K562 (cell line): Measurements from ENCODE around the gene SHISA8. TPM values are rescaled to one million over a fixed set of nuclear protein-coding genes. Genes with fewer than 3 reads are reported as not detected.

Experiments
- ATAC-seq: fragments of 200-7000 bp; cut with Tn5 transposase; 3 replicates; pipeline ENCODE4 v1.9.1; 2020; ENCODE audit warnings: moderate library complexity
- BruUV-seq: library from RNA; stranded (reverse); fragments of 400-500 nt; replicated peaks from 2 replicates; lab custom pipeline; 2021; lab: Mats Ljungman, UMichigan
- CTCF ChIA-PET: fragments of 300-600 bp; formaldehyde crosslinking; extraction: SDS; loops from one replicate; lab custom pipeline; 2021; ENCODE audit warnings: low intra/inter-chr PET ratio; lab: Yijun Ruan, JAX
- POLR2A ChIA-PET: fragments of 300-600, 350-650 bp; sonication (Branson Sonifier 250); formaldehyde crosslinking; extraction: SDS; loops from one replicate; lab custom pipeline; 2021; ENCODE audit warnings: antibody characterized with exemption, inconsistent platforms; lab: Yijun Ruan, JAX
- DNase-seq, 4 experiments: peaks; one replicate each; pipeline versions ENCODE4 v3.0.0 to v3.0.0-alpha.2; 2011 to 2018; ENCODE audit warnings: low spot score in 3 of 4, mixed read lengths in 3 of 4; ENCODE audit errors: extremely low read depth in 1 of 4
- FAIRE-seq: peaks from 2 replicates; lab custom pipeline; 2011; peaks lifted over from hg19 to GRCh38; lab: Jason Lieb, UNC
- H2AFZ ChIP-seq: 2 replicates; pipeline ENCODE4 v1.6.0; 2011; ENCODE audit warnings: low read depth, low read length, control low read depth, inconsistent platforms
- H3K27ac ChIP-seq: fragments of 200-600 bp; 3 replicates; pipeline ENCODE4 v1.8.0; 2011; ENCODE audit warnings: low read depth, mild to moderate bottlenecking, control low read depth, inconsistent platforms, low read length, moderate library complexity, mixed read lengths; ENCODE audit errors: extremely low read depth
- H3K27me3 ChIP-seq, 2 experiments: fragments of 300-600 bp in 1 of 2; 2 replicates in 1 of 2; 3 replicates in 1 of 2; pipeline versions ENCODE4 v1.6.0 to v1.8.0; 2011; ENCODE audit warnings: inconsistent platforms in 2 of 2, low read length in 2 of 2, mild to moderate bottlenecking in 1 of 2, mixed read lengths in 1 of 2, moderate library complexity in 1 of 2; ENCODE audit not compliant: control insufficient read depth in 2 of 2, insufficient read depth in 2 of 2
- H3K36me3 ChIP-seq: fragments of 300-600 bp; 3 replicates; pipeline ENCODE4 v1.8.0; 2011; ENCODE audit warnings: mild to moderate bottlenecking, low read length, inconsistent platforms; ENCODE audit not compliant: control insufficient read depth, insufficient read depth
- H3K4me1 ChIP-seq, 2 experiments: fragments of 200-600 bp in 1 of 2; replicated peaks in 1 of 2; 2 replicates in 1 of 2; 3 replicates in 1 of 2; pipeline versions ENCODE4 v1.5.1 to v1.8.0; 2011; ENCODE audit warnings: inconsistent platforms in 2 of 2, low read length in 2 of 2, mild to moderate bottlenecking in 1 of 2, mixed read lengths in 1 of 2, moderate library complexity in 1 of 2; ENCODE audit not compliant: control insufficient read depth in 2 of 2, insufficient read depth in 2 of 2
- H3K4me2 ChIP-seq: 2 replicates; pipeline ENCODE4 v1.6.1; 2011; ENCODE audit warnings: low read length, control low read depth, inconsistent platforms, mixed read lengths; ENCODE audit not compliant: insufficient read depth
- H3K4me3 ChIP-seq: fragments of 200-600 bp; sonication (generic), shearing (Covaris generic); 2 replicates; pipeline ENCODE4 v1.5.1; 2016; ENCODE audit warnings: control low read depth, inconsistent platforms
- H3K79me2 ChIP-seq: fragments of 200-600 bp; 3 replicates; pipeline ENCODE4 v1.8.0; 2011; ENCODE audit warnings: low read length, inconsistent platforms; ENCODE audit not compliant: control insufficient read depth, insufficient read depth
- H3K9ac ChIP-seq, 2 experiments: 2 replicates each; pipeline versions ENCODE4 v1.6.0 to v1.6.1; 2011; ENCODE audit warnings: low read depth in 2 of 2, low read length in 2 of 2, control low read depth in 1 of 2, inconsistent platforms in 1 of 2, mild to moderate bottlenecking in 1 of 2, mixed read lengths in 1 of 2; ENCODE audit not compliant: insufficient read depth in 1 of 2
- H3K9me1 ChIP-seq: one replicate; pipeline ENCODE4 v1.6.0; 2011; ENCODE audit warnings: inconsistent platforms, mild to moderate bottlenecking, low read length, moderate library complexity; ENCODE audit not compliant: control insufficient read depth, insufficient read depth
- H3K9me3 ChIP-seq: replicated peaks from 2 replicates; pipeline ENCODE4 v1.5.1; 2011; ENCODE audit warnings: low read depth, low read length, inconsistent platforms; ENCODE audit not compliant: control insufficient read depth, insufficient read depth
- H4K20me1 ChIP-seq: replicated peaks from 2 replicates; pipeline ENCODE4 v1.6.1; 2011; ENCODE audit warnings: low read length, inconsistent platforms, mixed read lengths; ENCODE audit not compliant: control insufficient read depth, insufficient read depth
- MTA2 ChIP-seq: fragments of 450-650 bp; IDR thresholded peaks from 2 replicates; pipeline ENCODE4 v1.6.1; 2016; ENCODE audit warnings: low read depth
- WGBS: fragments of 100-300 bp; shearing (Covaris generic); methylation state at CpG from one replicate; pipeline ENCODE4 v1.1.6; 2016; ENCODE audit warnings: low coverage, mixed read lengths; ENCODE audit not compliant: insufficient coverage; ENCODE audit errors: missing lambda C conversion rate; 5-methylcytosine and 5-hydroxymethylcytosine counted together
- in situ Hi-C: fragments of 300-500 bp; cut with MboI; formaldehyde crosslinking; loops from 4 replicates; pipeline ENCODE4 v1.15.0; 2018; ENCODE audit warnings: inconsistent platforms, mixed read lengths
- intact Hi-C: fragments of 100-400 bp; cut with micrococcal nuclease; formaldehyde crosslinking; loops from 2 replicates; pipeline ENCODE4 v1.14.2; 2022
- polyA plus RNA-seq, 8 experiments: library from polyadenylated mRNA; depleted of rRNA in 4 of 8; stranded (reverse) in 5 of 8; unstranded in 3 of 8; fragments of >200 nt; fragmentation: Nextera tagmentation in 2 of 8; fragmentation: Illumina TruSeq in 1 of 8; extraction: Ambion mirVana in 2 of 8; extraction: Trizol in 1 of 8; gene quantifications; 2 replicates each; pipeline versions ENCODE4 v1.2.1 to v1.2.3, GENCODE V29; 2011 to 2014; ENCODE audit warnings: inconsistent platforms in 1 of 8, missing spikeins in 1 of 8
- total RNA-seq, 7 experiments: library from RNA; depleted of rRNA in 6 of 7; stranded (reverse); fragments of >200 nt in 6 of 7; fragmentation: Illumina TruSeq in 2 of 7; extraction: Trizol in 2 of 7; gene quantifications; 2 replicates each; pipeline versions ENCODE4 v1.2.1 to v1.2.3, GENCODE V29; 2011 to 2021; ENCODE audit warnings: low replicate concordance in 1 of 7

The SHISA8 gene
- total and polyA plus RNA-seq, 9 of the 15 experiments (the other 6 are each of a cell fraction or from before 2014, with no cell fraction given) = 0.07 to 3.3 (median 1.1) TPM; not detected in 4

DNA sequence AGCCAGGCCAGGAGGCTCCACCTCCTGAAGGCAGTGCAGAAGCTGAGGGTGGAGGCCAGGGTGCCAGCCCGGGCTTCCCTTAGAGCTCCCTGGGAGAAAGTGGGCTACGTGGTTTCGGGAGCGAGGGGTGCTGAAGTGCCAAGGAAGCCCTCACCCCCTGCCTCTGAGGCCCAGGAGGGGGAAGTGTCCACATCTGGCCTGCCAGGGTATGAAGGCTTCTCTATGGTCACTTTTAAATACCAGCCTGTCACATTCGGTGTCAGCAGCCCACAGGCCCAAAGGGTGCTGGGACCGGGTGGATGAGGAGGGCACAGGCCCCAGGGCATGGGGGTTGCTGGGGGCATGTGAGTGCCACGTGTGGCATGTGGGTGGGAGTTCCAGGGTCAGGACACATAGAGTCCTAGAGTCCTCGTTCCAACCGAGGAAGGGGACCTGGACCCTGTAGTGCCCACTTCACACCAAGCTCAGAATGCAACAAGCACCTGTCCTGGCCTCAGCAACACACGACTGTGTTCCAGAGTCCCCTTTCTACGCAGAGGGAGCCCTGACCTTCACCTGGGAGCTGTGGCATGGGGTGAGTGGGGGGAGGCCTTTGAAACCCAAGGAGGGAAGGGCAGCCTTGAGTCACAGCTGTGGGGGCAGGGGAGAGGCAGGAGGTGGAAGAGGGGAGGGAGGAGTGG is 1.7 kb downstream of the SHISA8 start:
- WGBS = 62% methylated on average over 10 of the region's 11 CpGs
- peaks cover 10% of the 10 kb centered on the region; the same call in 1 of the 2 replicates for H4K20me1 ChIP-seq
- H3K36me3 ChIP-seq = no peaks in the 10 kb centered on the region
- no peaks in the 10 kb centered on the region for H3K9me1 ChIP-seq
- no peak overlapping the region for H3K4me3 ChIP-seq
- no TSS peak for BruUV-seq
- DNase-seq = no peak
- H3K79me2 ChIP-seq = no peaks in the 10 kb centered on the region
- no peak for ATAC-seq
- no peak overlapping the region for H3K4me2 ChIP-seq
- no peak for TF ChIP-seq MTA2
- 0 out of 5 replicates have a peak, but pooled peaks cover 0 to 4% of the 10 kb centered on the region in 2 experiments for H3K27me3 ChIP-seq
- FAIRE-seq = no peak
- POLR2A ChIA-PET = interaction anchor here (0.6 to 2.2 kb wide), 2 partner anchors 28 to 47 kb away, joined by 4 to 7 read pairs; no protein-coding TSS in a partner anchor
- intact Hi-C loops = no loop called here
- CTCF ChIA-PET = no interaction called here
- H3K4me1 ChIP-seq = peaks cover 6 to 43% of the 10 kb centered on the region in 2 experiments; a peak in 3 of 5 replicates
- in situ Hi-C loops = no loop called here
- no peak overlapping the region for H2AFZ ChIP-seq
- no peak overlapping the region for H3K27ac ChIP-seq
- no peaks in the 10 kb centered on the region for H3K9me3 ChIP-seq
- H3K9ac ChIP-seq = no peak overlapping the region

GRCh38 chr22:41912338-41913039 is 2.4 kb downstream of the SHISA8 start:
- Histone ChIP-seq H3K4me3 (no peak overlapping the region), H4K20me1 (peaks cover 17% of the 10 kb centered on the region; the same call in 1 of the 2 replicates), H3K9ac (peak overlapping the region in 1 of 2 experiments; percentile 58; a peak in 1 of 4 replicates), H3K27me3 (0 out of 5 replicates have a peak, but pooled peaks cover 0 to 4% of the 10 kb centered on the region in 2 experiments), H3K9me1 (no peaks in the 10 kb centered on the region), H3K4me2 (no peak overlapping the region), H3K4me1 (peaks cover 2 to 36% of the 10 kb centered on the region in 2 experiments; a peak in 3 of 5 replicates), H3K27ac (no peak overlapping the region), H3K9me3 (no peaks in the 10 kb centered on the region), H3K36me3 (peaks cover under 1% of the 10 kb centered on the region; the same call in 1 of the 3 replicates), H3K79me2 (no peaks in the 10 kb centered on the region), H2AFZ (no peak overlapping the region)
- in situ Hi-C loops (no loop called here), intact Hi-C loops (no loop called here)
- BruUV-seq = TSS peak; percentile 43
- ChIA-PET POLR2A (interaction anchor here (0.6 to 2.2 kb wide), 2 partner anchors 27 to 481 kb away, joined by 3 to 7 read pairs; no protein-coding TSS in a partner anchor), CTCF (no interaction called here)
- no peak for DNase-seq
- 40% methylated on average over 7 of the region's 9 CpGs for WGBS
- FAIRE-seq = no peak
- no peak for ATAC-seq
